ENCODE measurements around the gene DICER1.

GRCh38 chr14:95134304-95134933 is 22.9 kb downstream of the DICER1 start:
- no peak for TF ChIP-seq CTCF (IDR thresholded peaks at IDR 0.05; ENCODE audit: poor library complexity)
- TF ChIP-seq EZH2 (IDR thresholded peaks at IDR 0.05; ENCODE audit: borderline replicate concordance) = no peak
- no peak for TF ChIP-seq EZH2phosphoT487 (IDR thresholded peaks at IDR 0.05; ENCODE audit: low read depth, severe bottlenecking, unreplicated experiment)

Measured in hepatocyte (in vitro differentiated cells).